ENCODE data around the gene SUMF1.
"Not testable (repeated sequence)": the region's sequence is repeated elsewhere in the genome, so short reads cannot be mapped to it uniquely, and the experiment has no call there.

The SUMF1 gene

DNA sequence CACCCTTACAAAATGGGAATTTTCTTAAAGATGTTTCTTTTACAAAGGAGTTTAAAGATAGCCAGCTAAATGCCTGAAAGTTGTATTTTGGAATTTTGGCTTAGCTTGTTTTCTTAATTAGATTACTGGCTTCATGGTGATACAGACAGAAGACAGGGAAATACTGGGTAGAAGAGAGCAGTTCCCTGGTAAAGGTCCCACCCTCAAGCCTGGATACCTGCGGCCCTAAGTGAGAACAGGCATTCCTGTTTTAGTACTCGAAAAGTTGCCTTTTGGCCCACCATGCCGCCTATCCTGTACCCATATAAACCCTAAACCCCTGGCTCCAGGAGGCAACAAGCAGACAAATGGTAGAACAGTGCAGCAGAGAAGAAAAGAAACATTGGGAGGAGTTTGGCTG, 134.5 kb downstream of the SUMF1 start:
- DNase-seq, result no peak

- no peak for DNase-seq
Observed at GRCh38 chr3:4332111-4332510, 135.0 kb downstream of the SUMF1 start.

- DNase-seq, result not testable (repeated sequence)
Observed at GRCh38 chr3:4329806-4330205, 137.3 kb downstream of the SUMF1 start.

DNA sequence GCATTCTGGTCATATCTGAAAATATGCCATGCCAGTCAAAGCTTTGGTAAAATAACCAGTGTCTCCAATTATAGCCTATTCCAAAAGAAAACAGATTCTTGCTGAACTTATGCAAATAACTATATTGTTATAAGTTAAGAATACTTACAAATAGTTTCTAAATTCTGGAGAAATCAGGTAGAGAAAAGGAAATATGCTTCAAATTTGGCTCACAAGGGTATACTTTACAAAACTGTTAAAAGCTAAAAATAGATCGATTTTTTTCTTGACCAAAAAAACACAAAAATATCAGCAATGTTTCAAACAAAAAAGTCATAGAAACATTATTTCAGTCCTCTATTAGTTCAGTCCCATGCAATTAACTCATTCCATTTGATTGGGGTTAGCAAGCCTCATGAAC, 140.2 kb downstream of the SUMF1 start:
- DNase-seq, result no peak

DNA sequence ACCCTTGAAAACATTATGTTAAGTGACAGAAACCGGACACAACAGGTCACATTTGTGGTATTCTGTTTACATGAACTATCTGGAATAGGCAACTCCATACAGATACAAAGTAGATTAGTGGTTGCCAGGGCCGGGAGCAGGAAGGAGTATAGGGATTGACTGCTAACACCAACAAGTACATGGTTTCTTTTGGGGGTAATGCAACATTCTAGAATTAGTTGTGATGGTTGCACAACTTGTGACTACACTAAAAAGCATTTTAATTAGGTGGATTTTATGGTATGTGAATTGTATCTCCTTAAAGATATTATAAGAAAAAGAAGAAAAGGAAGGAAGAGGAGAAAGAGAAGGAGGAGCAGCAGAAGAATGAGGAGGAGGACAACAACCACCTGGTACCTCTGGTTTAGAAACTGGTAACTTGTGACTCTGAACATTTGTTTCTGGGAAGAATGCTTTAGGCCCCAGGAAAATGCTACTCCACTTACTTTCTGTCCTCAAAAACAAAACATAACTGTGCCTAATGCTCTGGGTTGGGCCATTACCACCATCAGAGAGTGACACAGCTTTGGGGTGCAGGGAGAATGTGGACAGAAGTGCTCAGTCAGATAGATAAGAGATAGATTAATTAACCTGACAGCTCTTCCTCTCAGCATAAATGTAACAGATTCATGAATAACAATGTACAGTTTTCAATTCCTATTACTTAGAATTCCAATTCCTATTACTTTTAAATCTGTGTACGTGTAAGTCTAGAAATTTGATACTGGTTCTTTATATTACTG, 143.6 kb downstream of the SUMF1 start:
- DNase-seq, result no peak

- no peak for DNase-seq
Observed at GRCh38 chr3:4322635-4323034, 144.4 kb downstream of the SUMF1 start.

GRCh38 chr3:4321732-4322131, 145.3 kb downstream of the SUMF1 start:
- DNase-seq, result no peak

DNA sequence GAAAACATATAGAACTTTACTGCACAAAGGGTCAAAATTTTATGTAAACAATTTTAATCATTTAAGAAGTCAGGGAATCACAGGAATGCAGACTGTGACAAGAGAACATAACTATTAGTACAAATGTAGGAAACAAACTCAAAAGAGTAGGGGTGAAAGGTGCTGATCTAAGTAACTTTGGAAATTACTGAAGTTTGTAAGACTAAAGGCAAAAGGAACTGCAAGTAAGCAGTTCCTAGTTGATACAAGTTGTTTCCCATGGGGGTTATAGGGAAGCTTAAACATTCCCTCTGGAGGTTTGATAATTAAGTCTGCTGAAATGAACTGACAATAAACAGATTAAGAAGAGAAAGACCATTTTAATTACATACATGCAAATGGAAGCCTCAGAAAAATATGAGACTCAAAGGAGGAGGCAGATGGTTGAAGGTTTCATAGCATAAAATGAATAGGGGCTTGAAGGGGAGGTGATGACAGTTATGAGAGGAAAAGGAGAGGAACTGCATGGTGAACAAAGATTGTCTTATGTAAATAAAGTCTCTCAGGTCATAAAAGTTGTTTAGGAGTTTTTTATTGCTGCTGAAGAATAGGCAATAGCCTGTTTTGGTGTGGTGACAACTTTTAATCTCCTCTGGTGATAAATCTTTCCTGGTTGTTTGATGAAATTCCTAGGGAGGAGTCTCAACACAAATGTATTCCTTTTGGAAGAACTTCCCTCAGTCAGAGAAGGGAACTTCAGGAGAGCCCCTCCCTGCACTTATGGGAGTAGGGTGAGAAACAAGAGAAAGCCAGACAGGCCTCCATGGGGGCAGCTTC, 146.8 kb downstream of the SUMF1 start:
- no peak for DNase-seq

DNA sequence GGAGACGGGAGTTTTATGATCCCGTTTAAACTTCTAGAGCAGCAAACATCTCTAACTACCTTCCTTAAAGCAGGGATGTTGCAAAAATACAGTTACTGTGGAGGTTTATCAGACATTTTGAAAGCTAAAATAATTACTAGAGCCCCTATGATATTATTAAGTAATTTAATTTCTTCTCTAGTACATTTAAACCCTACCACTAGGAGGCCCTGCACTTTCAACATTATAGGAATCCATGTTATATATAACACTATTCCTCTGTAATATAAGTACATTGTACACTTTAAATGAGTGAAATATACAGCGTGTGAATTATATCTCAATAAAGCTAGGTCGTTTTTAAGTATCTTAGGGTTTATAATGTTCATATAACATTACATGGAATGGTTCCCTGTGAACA, 152.4 kb downstream of the SUMF1 start:
- DNase-seq, result no peak

DNA sequence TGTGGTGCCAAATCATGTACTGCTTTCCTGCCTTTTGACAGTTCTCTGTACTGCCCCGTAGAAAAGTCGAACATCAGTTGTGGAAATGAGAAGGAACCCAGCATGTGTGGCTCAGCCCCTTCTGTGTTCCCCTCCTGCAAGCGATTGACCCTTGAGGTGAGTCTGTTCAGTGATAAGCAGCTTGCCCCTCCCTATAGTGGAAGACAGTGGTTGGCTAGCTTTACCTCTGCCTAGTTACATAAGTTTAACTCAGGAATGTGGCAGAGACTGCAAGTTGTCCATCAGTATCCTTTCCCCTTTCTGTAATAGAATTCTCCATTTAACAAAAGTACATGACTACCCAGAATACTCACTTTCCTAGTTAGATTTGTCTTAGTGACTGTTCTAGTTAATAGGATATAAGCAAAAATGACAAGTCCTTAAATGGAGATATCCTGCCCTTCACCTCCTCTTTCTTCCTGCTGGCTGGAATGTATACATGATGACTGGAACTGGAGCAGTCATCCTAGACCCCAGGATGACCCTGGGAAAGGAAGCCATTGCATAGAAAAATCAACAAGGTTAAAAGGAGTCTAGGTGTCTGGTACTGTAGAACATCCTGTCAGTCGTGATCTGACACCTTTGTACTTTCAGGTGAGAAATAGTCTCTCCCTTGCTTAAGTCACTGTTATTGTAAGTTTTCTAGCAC, 153.3 kb downstream of the SUMF1 start:
- DNase-seq, result no peak

- no peak for DNase-seq
Observed at GRCh38 chr3:4311496-4311895, 155.6 kb downstream of the SUMF1 start.
